ENCODE measurements around the gene ARHGEF1. TPM values are rescaled to one million over a fixed set of nuclear protein-coding genes. Genes with fewer than 3 reads are reported as not detected.

ARHGEF1 gene
- total RNA-seq, 1 donor from 2014 or later, result 25.0 TPM

DNA sequence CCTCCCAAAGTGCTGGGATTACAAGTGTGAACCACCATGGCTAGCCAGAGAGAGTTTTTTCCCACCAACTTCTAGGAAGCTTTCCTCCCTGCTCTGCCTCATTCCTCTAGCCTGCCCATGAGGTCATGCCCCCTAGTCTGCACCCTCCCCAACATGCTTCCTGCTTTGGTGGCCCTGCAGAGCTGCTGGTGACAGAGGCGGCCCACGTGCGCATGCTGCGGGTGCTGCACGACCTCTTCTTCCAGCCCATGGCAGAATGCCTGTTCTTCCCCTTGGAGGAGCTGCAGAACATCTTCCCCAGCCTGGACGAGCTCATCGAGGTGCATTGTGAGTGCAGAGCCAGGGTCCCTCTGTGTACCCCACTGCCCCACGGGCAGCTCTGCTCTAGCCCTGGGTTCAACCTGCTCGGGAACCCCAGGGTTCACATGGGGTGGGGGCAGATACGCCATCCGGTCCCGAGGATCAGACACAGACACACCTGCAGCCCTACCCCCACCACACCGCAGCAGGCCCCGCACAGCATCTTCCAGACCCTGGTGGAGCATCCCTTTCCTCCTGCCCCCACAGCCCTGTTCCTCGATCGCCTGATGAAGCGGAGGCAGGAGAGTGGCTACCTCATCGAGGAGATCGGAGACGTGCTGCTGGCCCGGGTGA is 18.9 kb downstream of the ARHGEF1 start:
- DNase-seq (ENCODE audit: low read depth), result no peak
- H3K36me3 ChIP-seq (ENCODE audit: control insufficient read depth, insufficient read depth, low read length), result peaks cover 37% of the 10 kb centered on the region
- no peak overlapping the region for H3K4me3 ChIP-seq (ENCODE audit: low read depth, low read length)
- H3K27me3 ChIP-seq (ENCODE audit: control insufficient read depth, insufficient read depth, low read length), result no peaks in the 10 kb centered on the region
- TF ChIP-seq CTCF (IDR thresholded peaks at IDR 0.05; ENCODE audit: insufficient read depth, low read length, severe bottlenecking), result no peak
- no peak for FAIRE-seq

DNA sequence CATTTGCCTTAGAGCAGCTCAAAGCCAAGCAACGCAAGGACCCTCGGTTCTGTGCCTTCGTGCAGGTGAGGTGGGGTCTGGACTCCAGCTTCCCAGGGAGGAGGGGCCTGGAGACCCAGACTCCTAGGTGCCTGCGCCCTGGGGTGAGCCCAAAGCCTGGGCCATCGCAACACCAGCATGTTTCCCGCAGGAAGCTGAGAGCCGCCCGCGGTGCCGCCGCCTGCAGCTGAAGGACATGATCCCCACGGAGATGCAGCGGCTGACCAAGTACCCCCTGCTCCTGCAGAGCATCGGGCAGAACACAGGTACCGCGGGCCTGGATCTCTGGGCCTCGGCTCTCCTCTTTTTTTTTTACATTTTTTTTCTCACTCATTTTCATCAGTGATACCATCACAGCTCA is 19.6 kb downstream of the ARHGEF1 start:
- no peak for DNase-seq (ENCODE audit: low read depth)
- TF ChIP-seq CTCF (IDR thresholded peaks at IDR 0.05; ENCODE audit: insufficient read depth, low read length, severe bottlenecking), result no peak
- no peak for FAIRE-seq

GRCh38 chr19:41903193-41903953 is 20.4 kb downstream of the ARHGEF1 start:
- Histone ChIP-seq H3K27me3 (ENCODE audit: control insufficient read depth, insufficient read depth, low read length) (no peaks in the 10 kb centered on the region), H3K4me3 (ENCODE audit: low read depth, low read length) (no peak overlapping the region), H3K36me3 (ENCODE audit: control insufficient read depth, insufficient read depth, low read length) (peaks cover 31% of the 10 kb centered on the region)
- no peak for FAIRE-seq
- TF ChIP-seq CTCF (IDR thresholded peaks at IDR 0.05; ENCODE audit: insufficient read depth, low read length, severe bottlenecking), result no peak
- no peak for DNase-seq (ENCODE audit: low read depth)

More for the DNA sequence above, 19.6 kb downstream of the ARHGEF1 start:
- H3K36me3 ChIP-seq (ENCODE audit: control insufficient read depth, insufficient read depth, low read length), result peaks cover 35% of the 10 kb centered on the region
- H3K4me3 ChIP-seq (ENCODE audit: low read depth, low read length), result no peak overlapping the region
- no peaks in the 10 kb centered on the region for H3K27me3 ChIP-seq (ENCODE audit: control insufficient read depth, insufficient read depth, low read length)

GRCh38 chr19:41904118-41904870 is 21.3 kb downstream of the ARHGEF1 start:
- no peaks in the 10 kb centered on the region for H3K27me3 ChIP-seq (ENCODE audit: control insufficient read depth, insufficient read depth, low read length)
- H3K4me3 ChIP-seq (ENCODE audit: low read depth, low read length), result no peak overlapping the region
- TF ChIP-seq CTCF (IDR thresholded peaks at IDR 0.05; ENCODE audit: insufficient read depth, low read length, severe bottlenecking), result no peak
- H3K36me3 ChIP-seq (ENCODE audit: control insufficient read depth, insufficient read depth, low read length), result peaks cover 31% of the 10 kb centered on the region
- no peak for FAIRE-seq
- DNase-seq (ENCODE audit: low read depth), result peak; percentile 63

DNA sequence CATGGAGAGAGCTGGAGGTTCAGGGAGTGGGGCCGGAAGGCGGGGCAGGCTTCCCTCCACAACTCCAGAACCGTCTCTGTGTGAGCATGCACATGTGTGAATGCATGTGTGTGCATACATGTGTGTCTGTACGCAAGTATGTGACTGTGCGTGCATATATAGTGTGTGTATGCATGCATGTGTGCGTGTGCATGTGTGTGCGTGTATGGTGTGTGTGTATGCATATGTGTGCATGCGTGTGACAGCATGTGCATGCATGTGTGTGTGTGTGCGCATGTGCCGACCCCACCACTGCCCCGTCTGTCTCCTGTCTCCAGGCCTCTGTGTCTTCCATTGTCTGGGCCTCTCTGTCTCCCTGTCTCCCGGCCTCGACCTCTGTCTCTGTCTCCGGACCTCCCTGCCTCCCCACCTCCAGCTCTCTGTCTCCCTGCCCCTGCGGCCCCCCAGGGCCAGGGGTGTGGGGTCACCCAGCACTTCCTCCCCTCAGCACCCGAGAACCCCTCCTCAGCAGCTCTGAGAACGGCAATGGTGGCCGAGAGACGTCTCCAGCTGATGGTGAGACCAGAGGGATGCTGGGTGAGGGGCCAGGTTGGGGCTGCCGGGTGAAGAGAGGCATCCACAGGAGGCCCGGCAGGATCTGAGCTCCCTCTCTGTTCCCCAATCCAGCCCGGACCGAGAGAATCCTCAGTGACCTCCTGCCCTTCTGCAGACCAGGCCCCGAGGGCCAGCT is 22.5 kb downstream of the ARHGEF1 start:
- FAIRE-seq (peak; percentile 58), DNase-seq (ENCODE audit: low read depth) (no peak)
- Histone ChIP-seq H3K27me3 (ENCODE audit: control insufficient read depth, insufficient read depth, low read length) (no peaks in the 10 kb centered on the region), H3K36me3 (ENCODE audit: control insufficient read depth, insufficient read depth, low read length) (peaks cover 31% of the 10 kb centered on the region), H3K4me3 (ENCODE audit: low read depth, low read length) (no peak overlapping the region)
- TF ChIP-seq CTCF (IDR thresholded peaks at IDR 0.05; ENCODE audit: insufficient read depth, low read length, severe bottlenecking), result no peak
